H9 (cell line): ENCODE measurements around the gene MAML3. TPM values are rescaled to one million over a fixed set of nuclear protein-coding genes. Genes with fewer than 3 reads are reported as not detected.

Source experiments
- DNase-seq: peaks from one replicate; pipeline ENCODE4 v3.0.0-alpha.2; 2017
- H2AFZ ChIP-seq: one replicate; pipeline ENCODE4 v1.6.1; 2013; ENCODE audit warnings: mild to moderate bottlenecking, low read length, control low read depth, moderate library complexity
- H2AK5ac ChIP-seq: 2 replicates; pipeline ENCODE4 v1.6.1; 2013; ENCODE audit warnings: low read length, control low read depth, mixed read lengths; ENCODE audit not compliant: insufficient read length
- H2BK120ac ChIP-seq: one replicate; pipeline ENCODE4 v1.6.1; 2013; ENCODE audit warnings: low read depth, mild to moderate bottlenecking, low read length, control low read depth, inconsistent platforms; ENCODE audit not compliant: poor library complexity, severe bottlenecking
- H2BK12ac ChIP-seq: 2 replicates; pipeline ENCODE4 v1.6.1; 2013; ENCODE audit warnings: low read length, control low read depth, mixed read lengths, low read depth; ENCODE audit not compliant: insufficient read length
- H2BK15ac ChIP-seq: 2 replicates; pipeline ENCODE4 v1.6.1; 2013; ENCODE audit warnings: low read depth, low read length, control low read depth
- H2BK20ac ChIP-seq: one replicate; pipeline ENCODE4 v1.6.1; 2013; ENCODE audit warnings: low read depth, mild to moderate bottlenecking, low read length, control low read depth, inconsistent platforms; ENCODE audit not compliant: poor library complexity, severe bottlenecking
- H2BK5ac ChIP-seq: 2 replicates; pipeline ENCODE4 v1.6.1; 2013; ENCODE audit warnings: low read length, control low read depth, mixed read lengths; ENCODE audit not compliant: insufficient read length
- H3K14ac ChIP-seq: 2 replicates; pipeline ENCODE4 v1.6.1; 2013; ENCODE audit warnings: low read length, control low read depth; ENCODE audit not compliant: insufficient read depth
- H3K18ac ChIP-seq: 2 replicates; pipeline ENCODE4 v1.6.1; 2013; ENCODE audit warnings: low read depth, mild to moderate bottlenecking, mixed read lengths, low read length, control low read depth; ENCODE audit not compliant: insufficient read length
- H3K23ac ChIP-seq: 2 replicates; pipeline ENCODE4 v1.6.1; 2013; ENCODE audit warnings: low read length, control low read depth, mixed read lengths, low read depth; ENCODE audit not compliant: insufficient read length
- H3K23me2 ChIP-seq: 2 replicates; pipeline ENCODE4 v1.6.1; 2013; ENCODE audit warnings: low read depth, mild to moderate bottlenecking, mixed read lengths, low read length, control low read depth; ENCODE audit not compliant: insufficient read length, poor library complexity, severe bottlenecking
- H3K27ac ChIP-seq: 2 replicates; pipeline ENCODE4 v1.5.1; 2013; ENCODE audit warnings: low read length, control low read depth, mixed read lengths, low read depth; ENCODE audit not compliant: insufficient read length
- H3K27me3 ChIP-seq: 2 replicates; pipeline ENCODE4 v1.6.1; 2013; ENCODE audit warnings: low read length, control low read depth, inconsistent platforms; ENCODE audit not compliant: insufficient read depth
- H3K4ac ChIP-seq: 2 replicates; pipeline ENCODE4 v1.6.1; 2013; ENCODE audit warnings: low read depth, mild to moderate bottlenecking, control low read depth, inconsistent platforms, low read length, moderate library complexity
- H3K4me1 ChIP-seq: 2 replicates; pipeline ENCODE4 v1.6.1; 2013; ENCODE audit warnings: low read length, control low read depth, inconsistent platforms; ENCODE audit not compliant: insufficient read depth
- H3K4me2 ChIP-seq: 2 replicates; pipeline ENCODE4 v1.6.1; 2013; ENCODE audit warnings: low read length, control low read depth, mixed read lengths; ENCODE audit not compliant: insufficient read length, insufficient read depth
- H3K56ac ChIP-seq: 2 replicates; pipeline ENCODE4 v1.6.1; 2013; ENCODE audit warnings: low read depth, mild to moderate bottlenecking, mixed read lengths, low read length, control low read depth; ENCODE audit not compliant: insufficient read length
- H3K79me1 ChIP-seq: 2 replicates; pipeline ENCODE4 v1.6.1; 2013; ENCODE audit warnings: low read depth, mild to moderate bottlenecking, moderate library complexity, low read length, control low read depth, inconsistent platforms; ENCODE audit not compliant: insufficient read depth, poor library complexity, severe bottlenecking
- H3K79me2 ChIP-seq: 2 replicates; pipeline ENCODE4 v1.6.1; 2013; ENCODE audit warnings: low read length, control low read depth, inconsistent platforms; ENCODE audit not compliant: insufficient read depth
- H3K9ac ChIP-seq: 2 replicates; pipeline ENCODE4 v1.6.1; 2013; ENCODE audit warnings: low read length, control low read depth, mixed read lengths; ENCODE audit not compliant: insufficient read length; ENCODE audit errors: extremely low read depth
- H3K9me3 ChIP-seq: one replicate; pipeline ENCODE4 v1.6.1; 2013; ENCODE audit warnings: low read depth, low read length, inconsistent platforms; ENCODE audit not compliant: control insufficient read depth
- H3T11ph ChIP-seq: one replicate; pipeline ENCODE4 v1.6.1; 2013; ENCODE audit warnings: mild to moderate bottlenecking, low read length, control low read depth, inconsistent platforms
- H4K20me1 ChIP-seq: one replicate; pipeline ENCODE4 v1.6.1; 2013; ENCODE audit not compliant: control insufficient read depth, insufficient read length, insufficient read depth
- H4K5ac ChIP-seq: 2 replicates; pipeline ENCODE4 v1.6.1; 2013; ENCODE audit warnings: low read depth, mild to moderate bottlenecking, mixed read lengths, low read length, control low read depth; ENCODE audit not compliant: insufficient read length
- H4K8ac ChIP-seq: replicated peaks from 2 replicates; pipeline ENCODE4 v1.6.1; 2013; ENCODE audit warnings: low read length, control low read depth, mixed read lengths, low read depth; ENCODE audit not compliant: insufficient read length
- H4K91ac ChIP-seq: 2 replicates; pipeline ENCODE4 v1.6.1; 2013; ENCODE audit warnings: low read depth, mild to moderate bottlenecking, moderate library complexity, mixed read lengths, low read length, control low read depth; ENCODE audit not compliant: insufficient read length
- H3K27ac Mint-ChIP-seq, 3 experiments: 2 replicates in 2 of 3; 3 replicates in 1 of 3; pipeline ENCODE4 v1.8.0; 2020 to 2021; ENCODE audit warnings: mixed read lengths in 3 of 3, mild to moderate bottlenecking in 1 of 3, moderate library complexity in 1 of 3
- H3K27me3 Mint-ChIP-seq: 2 replicates; pipeline ENCODE4 v1.8.0; 2021; ENCODE audit warnings: low read depth, mild to moderate bottlenecking, moderate library complexity, mixed read lengths
- H3K36me3 Mint-ChIP-seq, 3 experiments: 2 replicates in 2 of 3; 3 replicates in 1 of 3; pipeline ENCODE4 v1.8.0; 2020 to 2021; ENCODE audit warnings: low read depth in 3 of 3, mixed read lengths in 3 of 3; ENCODE audit not compliant: insufficient read depth in 1 of 3
- H3K4me1 Mint-ChIP-seq, 2 experiments: 2 replicates each; pipeline ENCODE4 v1.8.0; 2020; ENCODE audit warnings: mixed read lengths in 2 of 2
- H3K4me3 Mint-ChIP-seq, 2 experiments: 2 replicates in 1 of 2; 3 replicates in 1 of 2; pipeline ENCODE4 v1.8.0; 2020 to 2021; ENCODE audit warnings: mild to moderate bottlenecking in 2 of 2, mixed read lengths in 2 of 2, moderate library complexity in 1 of 2
- H3K9me3 Mint-ChIP-seq, 2 experiments: 2 replicates in 1 of 2; 3 replicates in 1 of 2; pipeline ENCODE4 v1.8.0; 2020; ENCODE audit warnings: mild to moderate bottlenecking in 2 of 2, mixed read lengths in 2 of 2, moderate library complexity in 1 of 2
- WGBS: extraction: QIAGEN DNeasy Blood & Tissue Kit; methylation state at CpG from one replicate; pipeline ENCODE4 v1.1.7; 2013; ENCODE audit warnings: missing lambda C conversion rate, low lambda C conversion rate, mixed read lengths; ENCODE audit not compliant: insufficient read length; ENCODE audit errors: extremely low coverage; 5-methylcytosine and 5-hydroxymethylcytosine counted together
- total RNA-seq: library from RNA; stranded (reverse); gene quantifications from 2 replicates; pipeline ENCODE4 v1.2.1, GENCODE V29; 2021
- TF ChIP-seq, protein P1 (sequence below): fragments of 200-600 bp; sonication (generic); conservative IDR thresholded peaks from 3 replicates; pipeline ENCODE4 v1.8.0; 2021; ENCODE audit warnings: antibody characterized with exemption, mild to moderate bottlenecking

Gene MAML3
- total RNA-seq, 1 experiment from 2014 or later: 3.9 TPM

DNA sequence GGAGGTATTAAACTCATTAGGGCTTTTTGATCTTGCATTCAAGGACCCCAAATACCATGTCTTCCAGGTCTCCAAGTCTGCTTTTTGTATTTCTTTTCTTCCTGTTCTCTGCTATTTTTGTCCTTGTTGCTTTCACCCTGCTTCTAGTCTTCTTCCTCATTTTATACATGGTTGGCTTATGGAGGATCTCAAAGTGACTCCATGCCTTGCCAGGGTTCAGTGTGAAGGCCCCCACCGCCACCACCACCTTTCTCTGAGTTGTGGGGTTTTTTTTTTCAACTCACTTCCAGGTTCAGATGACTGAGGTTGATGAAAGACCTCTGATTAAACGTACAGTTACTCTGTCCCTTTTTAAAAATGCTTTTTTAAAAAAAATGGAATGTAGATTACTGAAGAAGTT, 96.3 kb downstream of the MAML3 start:
- H3K27ac ChIP-seq: no peak overlapping the region

More for the DNA sequence above, 96.3 kb downstream of the MAML3 start:
- Histone ChIP-seq H2BK20ac (no peak overlapping the region), H3K79me1 (no peaks in the 10 kb centered on the region), H3K18ac (no peak overlapping the region), H2BK12ac (no peak overlapping the region), H3K4me1 (no peaks in the 10 kb centered on the region), H2AFZ (no peak overlapping the region), H2BK5ac (no peak overlapping the region), H4K8ac (no peak overlapping the region), H3K9me3 (no peaks in the 10 kb centered on the region), H2BK120ac (no peak overlapping the region), H3K9ac (no peak overlapping the region), H3K56ac (no peak overlapping the region), H3T11ph (no peak overlapping the region), H3K23me2 (no peaks in the 10 kb centered on the region), H3K79me2 (no peaks in the 10 kb centered on the region), H3K4me2 (no peak overlapping the region), H3K4ac (no peak overlapping the region), H3K27me3 (no peaks in the 10 kb centered on the region), H3K14ac (no peak overlapping the region), H2BK15ac (no peak overlapping the region), H3K23ac (no peak overlapping the region), H4K20me1 (no peaks in the 10 kb centered on the region), H4K91ac (no peak overlapping the region), H2AK5ac (no peak overlapping the region), H4K5ac (no peak overlapping the region)
- Mint-ChIP-seq H3K36me3 (no peaks in the 10 kb centered on the region), H3K27ac (no peak overlapping the region), H3K4me1 (peaks cover 6 to 7% of the 10 kb centered on the region in 2 experiments; a peak in 2 of 4 replicates), H3K9me3 (no peaks in the 10 kb centered on the region), H3K4me3 (no peak overlapping the region), H3K27me3 (no peaks in the 10 kb centered on the region)
- TF ChIP-seq, protein P1, sequence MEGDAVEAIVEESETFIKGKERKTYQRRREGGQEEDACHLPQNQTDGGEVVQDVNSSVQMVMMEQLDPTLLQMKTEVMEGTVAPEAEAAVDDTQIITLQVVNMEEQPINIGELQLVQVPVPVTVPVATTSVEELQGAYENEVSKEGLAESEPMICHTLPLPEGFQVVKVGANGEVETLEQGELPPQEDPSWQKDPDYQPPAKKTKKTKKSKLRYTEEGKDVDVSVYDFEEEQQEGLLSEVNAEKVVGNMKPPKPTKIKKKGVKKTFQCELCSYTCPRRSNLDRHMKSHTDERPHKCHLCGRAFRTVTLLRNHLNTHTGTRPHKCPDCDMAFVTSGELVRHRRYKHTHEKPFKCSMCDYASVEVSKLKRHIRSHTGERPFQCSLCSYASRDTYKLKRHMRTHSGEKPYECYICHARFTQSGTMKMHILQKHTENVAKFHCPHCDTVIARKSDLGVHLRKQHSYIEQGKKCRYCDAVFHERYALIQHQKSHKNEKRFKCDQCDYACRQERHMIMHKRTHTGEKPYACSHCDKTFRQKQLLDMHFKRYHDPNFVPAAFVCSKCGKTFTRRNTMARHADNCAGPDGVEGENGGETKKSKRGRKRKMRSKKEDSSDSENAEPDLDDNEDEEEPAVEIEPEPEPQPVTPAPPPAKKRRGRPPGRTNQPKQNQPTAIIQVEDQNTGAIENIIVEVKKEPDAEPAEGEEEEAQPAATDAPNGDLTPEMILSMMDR: no peak
- no peak for DNase-seq
- no CpG with 5 or more reads among the region's 2 CpGs for WGBS
